Skin epidermis (tissue), 12 donors: Measurements from ENCODE around the gene RAB7B.

Experiments used
- H3K27ac ChIP-seq, 21 experiments: fragments of 200-600 bp; sonication (generic) in 11 of 21; one replicate each; pipeline ENCODE4 v1.5.0; 2020; ENCODE audit warnings: mild to moderate bottlenecking in 3 of 21, inconsistent platforms in 2 of 21, moderate library complexity in 2 of 21
- H3K4me3 ChIP-seq, 7 experiments: fragments of 200-600 bp; sonication (generic) in 2 of 7; one replicate each; pipeline ENCODE4 v1.5.0; 2020; ENCODE audit warnings: inconsistent platforms in 2 of 7, mild to moderate bottlenecking in 2 of 7, moderate library complexity in 1 of 7

The RAB7B gene

GRCh38 chr1:205959789-205960188, 43.4 kb downstream of the RAB7B start:
- Histone ChIP-seq H3K27ac (no peak overlapping the region), H3K4me3 (no peak overlapping the region)

DNA sequence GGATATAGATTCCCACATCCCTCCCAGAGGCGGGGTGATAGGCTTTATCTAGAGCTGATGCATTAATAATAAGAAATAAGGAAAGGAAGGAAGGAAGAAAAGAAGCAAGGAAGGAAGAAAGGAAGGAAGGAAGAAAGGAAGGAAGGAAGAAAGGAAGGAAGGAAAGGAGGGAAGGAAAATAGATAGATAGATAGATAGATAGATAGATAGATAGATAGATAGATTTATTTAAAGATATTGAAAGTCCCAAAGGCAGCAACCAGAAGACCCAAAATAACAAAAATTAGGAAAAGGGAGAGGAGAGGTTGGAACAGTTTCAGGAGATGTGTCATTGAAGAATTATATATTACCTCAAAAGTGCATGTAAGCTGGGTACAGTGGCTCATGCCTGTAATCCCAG, 47.7 kb downstream of the RAB7B start:
- H3K27ac ChIP-seq = no peak overlapping the region
- no peak overlapping the region for H3K4me3 ChIP-seq

- H3K4me3 ChIP-seq = no peak overlapping the region
- no peak overlapping the region for H3K27ac ChIP-seq
Measured at GRCh38 chr1:205954819-205955404, 48.3 kb downstream of the RAB7B start.

GRCh38 chr1:205951746-205952145, 51.4 kb downstream of the RAB7B start:
- peak overlapping the region in 2 of 21 experiments; percentile 38 to 49 for H3K27ac ChIP-seq
- H3K4me3 ChIP-seq = no peak overlapping the region

DNA sequence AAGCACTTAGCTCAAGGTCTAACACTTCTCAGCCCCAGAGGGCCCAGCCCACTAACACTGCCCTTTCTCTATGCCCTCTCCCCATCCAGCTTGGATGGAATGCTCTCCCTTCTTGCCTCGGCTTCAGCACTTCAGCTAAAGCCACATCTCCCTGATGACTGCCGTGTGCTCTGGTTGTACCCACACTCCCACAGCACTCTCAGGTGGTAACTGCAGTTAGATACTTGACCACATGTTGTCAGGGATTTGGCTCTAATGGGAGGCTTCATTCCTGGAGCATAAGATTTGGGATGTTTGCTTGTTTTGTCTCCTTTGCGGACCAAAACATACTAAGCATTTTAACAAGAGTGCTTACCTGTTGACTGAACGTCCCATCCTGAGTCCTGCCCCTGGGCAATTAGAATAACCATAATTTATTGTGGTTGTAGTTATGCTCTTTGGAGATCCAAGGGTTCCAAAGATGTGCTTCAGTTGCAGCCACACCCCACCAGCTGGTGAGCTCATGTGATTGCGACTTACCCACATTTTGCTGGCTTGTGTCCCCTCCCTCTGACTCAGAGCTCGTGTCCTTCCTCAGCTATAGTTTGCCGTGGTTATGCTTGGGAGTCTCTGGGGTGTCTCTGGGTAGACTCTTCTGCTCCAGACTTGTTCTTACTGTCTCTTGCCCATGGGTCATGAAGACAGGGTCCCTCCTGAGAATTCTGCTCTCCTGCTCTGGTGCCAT, 52.2 kb downstream of the RAB7B start:
- peak overlapping the region in 4 of 21 experiments; percentile 16 to 49 (median 37) for H3K27ac ChIP-seq
- no peak overlapping the region for H3K4me3 ChIP-seq

DNA sequence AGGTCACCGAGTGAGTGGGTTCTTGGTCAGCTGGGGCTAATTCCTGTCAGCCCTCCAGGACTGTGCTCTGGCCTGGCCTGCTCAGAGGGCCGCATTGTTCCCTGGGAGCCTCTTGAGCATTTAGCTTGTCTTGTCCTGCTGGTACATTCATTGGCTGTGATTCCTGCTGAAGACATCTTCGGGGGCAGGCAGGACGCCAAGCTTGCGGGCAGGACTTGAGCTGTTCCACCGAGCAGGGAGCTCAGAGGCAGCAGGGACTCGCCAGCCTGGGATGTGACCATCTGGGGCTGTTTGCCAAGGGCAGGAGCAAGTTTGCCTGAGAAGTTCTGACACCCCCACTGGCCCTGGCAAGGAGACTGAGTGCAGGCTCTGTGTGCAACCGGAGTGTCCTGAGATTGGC, 52.9 kb downstream of the RAB7B start:
- H3K27ac ChIP-seq = peak overlapping the region in 2 of 21 experiments; percentile 24 to 36

GRCh38 chr1:205949753-205950152, 53.4 kb downstream of the RAB7B start:
- no peak overlapping the region for H3K4me3 ChIP-seq
- H3K27ac ChIP-seq = peak overlapping the region in 1 of 21 experiments; percentile 24

More for the DNA sequence above, 52.9 kb downstream of the RAB7B start:
- H3K4me3 ChIP-seq = no peak overlapping the region

DNA sequence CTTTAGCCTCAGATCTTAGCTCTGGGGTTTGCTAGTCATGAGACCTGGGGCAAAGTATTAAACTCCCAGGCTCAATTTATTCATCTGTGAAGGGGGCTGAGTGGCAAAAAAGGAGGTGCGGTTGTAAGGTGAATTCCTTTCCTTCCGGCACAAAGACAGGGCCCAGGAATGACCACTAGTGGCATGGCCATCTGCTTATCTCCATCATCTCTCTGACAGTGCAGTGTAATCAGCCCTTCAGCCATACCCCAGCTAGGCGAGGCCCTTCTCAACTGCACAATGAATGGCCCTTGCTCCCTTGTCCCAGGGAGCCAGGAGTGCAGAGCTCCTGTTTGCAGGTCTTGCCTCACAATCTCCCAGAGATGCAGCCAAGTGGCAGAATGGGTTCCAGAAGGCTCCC, 54.3 kb downstream of the RAB7B start:
- H3K4me3 ChIP-seq = no peak overlapping the region
- no peak overlapping the region for H3K27ac ChIP-seq

- H3K27ac ChIP-seq = no peak overlapping the region
Measured at GRCh38 chr1:205948039-205948438, 55.2 kb downstream of the RAB7B start.

GRCh38 chr1:205947024-205947423, 56.2 kb downstream of the RAB7B start:
- Histone ChIP-seq H3K27ac (no peak overlapping the region), H3K4me3 (no peak overlapping the region)

More at GRCh38 chr1:205948039-205948438, 55.2 kb downstream of the RAB7B start:
- H3K4me3 ChIP-seq = no peak overlapping the region

- H3K27ac ChIP-seq = no peak overlapping the region
- no peak overlapping the region for H3K4me3 ChIP-seq
Measured at GRCh38 chr1:205945069-205945468, 58.1 kb downstream of the RAB7B start.

GRCh38 chr1:205944525-205944924, 58.7 kb downstream of the RAB7B start:
- no peak overlapping the region for H3K4me3 ChIP-seq
- no peak overlapping the region for H3K27ac ChIP-seq

DNA sequence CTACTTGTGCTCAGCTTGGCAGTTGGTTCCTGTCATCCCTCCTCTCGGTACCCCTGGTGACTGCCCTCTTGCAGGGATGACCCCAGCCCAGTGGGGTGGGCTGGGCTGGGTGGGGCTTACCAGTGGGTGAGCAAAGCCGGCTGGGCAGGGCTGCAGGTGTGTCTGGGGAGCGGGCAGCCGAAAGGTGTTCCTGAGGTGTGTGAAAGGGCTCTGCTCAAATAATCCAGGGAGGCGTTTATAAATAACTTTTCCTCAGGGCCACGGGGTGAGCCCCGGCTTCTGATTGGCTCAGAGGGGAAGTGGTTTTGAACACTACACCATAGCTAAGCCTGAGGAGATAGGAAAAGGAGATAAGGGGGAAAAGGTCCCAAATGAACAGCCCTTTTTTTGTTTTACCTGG, 60.0 kb downstream of the RAB7B start, which contains the start of gene SLC26A9:
SLC26A9 (minus strand) TSS at position 212 of the 400 bp plus-strand sequence. CDS start 7,636 bp downstream, outside the sequence.
- Histone ChIP-seq H3K27ac (no peak within 1 kb of the TSS), H3K4me3 (no peak within 1 kb of the TSS)

DNA sequence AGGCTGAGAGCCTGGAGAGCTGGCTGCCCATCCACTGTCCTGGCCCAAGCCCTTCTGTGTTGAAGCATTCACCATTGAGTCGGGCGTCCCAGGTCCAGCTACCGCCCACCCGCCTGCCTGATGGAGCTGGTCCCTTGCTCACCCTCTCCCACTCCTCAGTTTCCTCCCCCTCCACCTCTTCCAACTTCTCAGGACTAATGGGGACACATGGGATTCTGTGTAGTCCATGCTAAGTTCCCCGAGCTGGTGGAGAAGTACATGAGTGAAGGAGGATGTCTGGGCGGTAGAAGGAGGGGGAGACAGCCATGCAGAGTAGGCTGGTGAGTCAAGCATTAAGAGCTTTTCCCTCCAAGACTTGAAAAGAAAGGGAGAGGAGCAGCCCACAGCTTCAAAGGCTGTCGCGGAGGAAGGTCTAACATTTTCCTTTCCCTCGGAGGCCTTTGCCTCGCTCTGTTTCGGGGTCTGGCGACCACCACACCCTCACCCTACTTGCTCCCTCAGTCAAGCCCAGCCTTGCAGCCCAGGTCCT, 60.5 kb downstream of the RAB7B start:
- H3K27ac ChIP-seq = no peak overlapping the region
- no peak overlapping the region for H3K4me3 ChIP-seq

DNA sequence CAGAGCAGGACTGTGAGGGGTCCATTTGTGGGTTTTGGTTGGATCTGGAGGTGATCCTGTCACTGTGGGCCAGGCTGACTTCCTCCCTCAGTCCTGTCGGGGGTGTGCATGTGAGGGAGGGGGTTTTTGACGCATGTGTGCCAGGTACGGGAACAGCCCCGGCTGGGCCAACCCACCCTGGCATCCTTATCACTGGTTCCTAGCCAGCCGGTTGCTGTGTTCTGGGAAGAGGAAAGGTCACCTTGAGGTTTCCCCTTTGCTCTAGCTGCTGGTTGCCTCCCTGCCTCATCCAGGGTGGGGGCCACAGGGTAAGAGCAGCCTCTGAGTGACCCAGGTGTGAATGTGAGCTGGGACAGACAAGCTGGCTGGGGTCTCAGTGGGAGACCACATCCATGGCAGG, 62.5 kb downstream of the RAB7B start:
- no peak overlapping the region for H3K27ac ChIP-seq
- H3K4me3 ChIP-seq = no peak overlapping the region

GRCh38 chr1:205939690-205940330, 63.4 kb downstream of the RAB7B start:
- no peak overlapping the region for H3K27ac ChIP-seq
- no peak overlapping the region for H3K4me3 ChIP-seq

GRCh38 chr1:205938682-205939081, 64.5 kb downstream of the RAB7B start:
- H3K27ac ChIP-seq = no peak overlapping the region
- no peak overlapping the region for H3K4me3 ChIP-seq

DNA sequence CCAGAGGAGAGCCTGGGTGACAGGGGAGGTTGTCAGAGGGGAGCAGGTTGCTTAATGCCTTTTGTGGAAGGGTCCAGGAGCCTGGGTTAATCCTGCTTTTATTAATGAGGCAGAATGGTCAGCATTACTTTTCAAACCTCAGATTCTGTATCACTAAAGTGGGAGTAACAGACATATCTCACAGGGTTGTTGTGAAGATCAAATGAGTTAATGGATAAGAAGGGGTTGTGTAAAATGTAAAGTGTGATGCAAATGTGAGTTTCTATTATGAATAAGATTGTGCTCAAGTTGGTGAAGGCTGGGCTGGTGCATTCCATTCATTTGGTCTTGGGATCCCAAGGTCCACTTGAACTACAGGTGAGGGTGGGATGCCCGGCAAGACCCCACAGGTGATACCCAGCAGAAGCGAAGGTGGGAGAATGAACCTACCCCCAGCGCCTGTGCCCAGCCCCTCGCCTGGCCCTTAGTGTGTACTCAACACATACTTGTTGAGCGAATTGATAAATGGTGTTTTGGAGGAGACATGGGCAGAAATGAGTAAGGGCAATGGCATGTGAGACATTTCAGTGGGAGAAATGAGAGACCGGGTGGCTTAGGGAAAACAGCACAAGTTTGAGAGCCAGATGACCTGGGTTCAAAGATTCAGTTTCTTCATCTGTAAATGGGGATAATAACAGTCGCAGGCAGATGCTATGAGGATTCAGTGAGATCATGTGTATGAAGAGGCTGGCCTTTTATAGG, 66.2 kb downstream of the RAB7B start:
- no peak overlapping the region for H3K27ac ChIP-seq
- H3K4me3 ChIP-seq = no peak overlapping the region

- Histone ChIP-seq H3K27ac (peak overlapping the region in 2 of 21 experiments; percentile 1 to 57), H3K4me3 (no peak overlapping the region)
Measured at GRCh38 chr1:205936311-205936710, 66.9 kb downstream of the RAB7B start.

- H3K4me3 ChIP-seq = peak overlapping the region in 1 of 7 experiments; percentile 15
- H3K27ac ChIP-seq = peak overlapping the region in 4 of 21 experiments; percentile 1 to 57 (median 43)
Measured at GRCh38 chr1:205935869-205936268, 67.3 kb downstream of the RAB7B start.
